GM12878 (cell line): ENCODE data around the gene AKAP12. TPM values are rescaled to one million over a fixed set of nuclear protein-coding genes. Genes with fewer than 3 reads are reported as not detected.

Experiments used
- ATAC-seq: fragments of 200-7000 bp; cut with Tn5 transposase; 3 replicates; pipeline ENCODE4 v1.9.1; 2020; ENCODE audit warnings: mild to moderate bottlenecking, moderate library complexity
- BruUV-seq: library from RNA; stranded (reverse); fragments of 400-500 nt; replicated peaks from 2 replicates; lab custom pipeline; 2021; lab: Mats Ljungman, UMichigan
- CTCF ChIA-PET: fragments of 300-600 bp; sonication (Branson Sonifier 250); formaldehyde crosslinking; extraction: SDS; loops from one replicate; lab custom pipeline; 2021; ENCODE audit warnings: inconsistent platforms; lab: Yijun Ruan, JAX
- POLR2A ChIA-PET: fragments of 350-600 bp; formaldehyde crosslinking; extraction: SDS; loops from one replicate; lab custom pipeline; 2021; ENCODE audit warnings: inconsistent platforms; lab: Charles Lee
- RAD21 ChIA-PET: fragments of 300-600 bp; sonication (Branson Sonifier 250); formaldehyde crosslinking; loops from one replicate; lab custom pipeline; 2023; ENCODE audit warnings: antibody characterized with exemption; ENCODE audit not compliant: unreplicated experiment; lab: Charles Lee
- SMC1A ChIA-PET: fragments of 300-600 bp; sonication (Branson Sonifier 250); formaldehyde crosslinking; loops from one replicate; lab custom pipeline; 2023; ENCODE audit not compliant: unreplicated experiment, uncharacterized antibody; lab: Charles Lee
- DNase-seq: peaks from one replicate; pipeline ENCODE4 v3.0.0-alpha.2; 2011; ENCODE audit warnings: low read depth, low spot score
- FAIRE-seq: peaks from 3 replicates; lab custom pipeline; 2011; peaks lifted over from hg19 to GRCh38; lab: Jason Lieb, UNC
- H2AFZ ChIP-seq: 2 replicates; pipeline ENCODE4 v1.6.0; 2011; ENCODE audit warnings: low read depth, low read length, control low read depth; ENCODE audit not compliant: control insufficient read depth
- H3K27ac ChIP-seq: 2 replicates; pipeline ENCODE4 v1.5.1; 2011; ENCODE audit warnings: control low read depth; ENCODE audit not compliant: control insufficient read depth, insufficient read depth
- H3K27me3 ChIP-seq, 2 experiments: replicated peaks in 1 of 2; 2 replicates each; pipeline versions ENCODE4 v1.6.0 to v1.6.1; 2011; ENCODE audit warnings: low read length in 1 of 2; ENCODE audit not compliant: control insufficient read depth in 2 of 2, insufficient read depth in 2 of 2
- H3K36me3 ChIP-seq, 2 experiments: 2 replicates each; pipeline ENCODE4 v1.5.1; 2011; ENCODE audit warnings: low read length in 1 of 2; ENCODE audit not compliant: control insufficient read depth in 2 of 2, insufficient read depth in 2 of 2
- H3K4me1 ChIP-seq: 2 replicates; pipeline ENCODE4 v1.6.1; 2011; ENCODE audit warnings: mild to moderate bottlenecking, low read length, moderate library complexity, mixed read lengths; ENCODE audit not compliant: control insufficient read depth, insufficient read depth
- H3K4me2 ChIP-seq: 2 replicates; pipeline ENCODE4 v1.6.0; 2011; ENCODE audit warnings: control low read depth; ENCODE audit not compliant: control insufficient read depth, insufficient read depth
- H3K4me3 ChIP-seq: fragments of 200-600 bp; sonication (generic); 2 replicates; pipeline ENCODE4 v1.5.1; 2016
- H3K79me2 ChIP-seq: 2 replicates; pipeline ENCODE4 v1.6.0; 2011; ENCODE audit warnings: low read length; ENCODE audit not compliant: control insufficient read depth, insufficient read depth
- H3K9ac ChIP-seq: 2 replicates; pipeline ENCODE4 v1.8.0; 2011; ENCODE audit warnings: low read length, control low read depth, mixed read lengths; ENCODE audit not compliant: control insufficient read depth, insufficient read depth
- H3K9me3 ChIP-seq: replicated peaks from 3 replicates; pipeline ENCODE4 v1.5.1; 2011; ENCODE audit warnings: mild to moderate bottlenecking, low read length; ENCODE audit not compliant: control insufficient read depth, insufficient read depth
- H4K20me1 ChIP-seq: 2 replicates; pipeline ENCODE4 v1.6.0; 2011; ENCODE audit not compliant: control insufficient read depth, insufficient read depth
- CEBPB ChIP-seq, 2 experiments: fragments of 150-350 bp in 1 of 2; IDR thresholded peaks; 2 replicates each; pipeline ENCODE4 v1.6.1; 2012 to 2014; ENCODE audit warnings: low read depth in 2 of 2, low read length in 2 of 2, borderline replicate concordance in 1 of 2, inconsistent platforms in 1 of 2
- CTCF ChIP-seq, 3 experiments: IDR thresholded peaks in 2 of 3; conservative IDR thresholded peaks in 1 of 3; 2 replicates each; pipeline ENCODE4 v1.5.1; 2011; ENCODE audit warnings: low read depth in 3 of 3, low read length in 3 of 3, mild to moderate bottlenecking in 3 of 3, control low read depth in 2 of 3, moderate library complexity in 2 of 3, inconsistent platforms in 1 of 3, mixed read lengths in 1 of 3; ENCODE audit not compliant: control insufficient read depth in 2 of 3, insufficient read depth in 1 of 3; ENCODE audit errors: extremely low read depth in 1 of 3
- MTA2 ChIP-seq: fragments of 450-650 bp; IDR thresholded peaks from 2 replicates; pipeline ENCODE4 v1.6.1; 2016; ENCODE audit warnings: low read depth, mild to moderate bottlenecking, moderate library complexity
- MXI1 ChIP-seq: fragments of 150-350 bp; IDR thresholded peaks from 2 replicates; pipeline ENCODE4 v1.6.1; 2011; ENCODE audit warnings: low read depth, mild to moderate bottlenecking, inconsistent platforms, low read length, improper control_type of control experiment
- POLR2AphosphoS2 ChIP-seq: IDR thresholded peaks from 2 replicates; pipeline ENCODE4 v1.6.1; 2011; ENCODE audit warnings: low read depth, mild to moderate bottlenecking, low read length, improper control_type of control experiment, moderate library complexity
- RCOR1 ChIP-seq: conservative IDR thresholded peaks from 2 replicates; pipeline ENCODE4 v1.6.1; 2012; ENCODE audit warnings: low read depth, low read length, improper control_type of control experiment
- RUNX3 ChIP-seq: IDR thresholded peaks from 2 replicates; pipeline ENCODE4 v1.6.1; 2012; ENCODE audit warnings: low read length, inconsistent platforms
- SREBF2 ChIP-seq: IDR thresholded peaks from 2 replicates; pipeline ENCODE4 v1.6.1; 2012; ENCODE audit warnings: mild to moderate bottlenecking, low read length
- TCF12 ChIP-seq: IDR thresholded peaks from 2 replicates; pipeline ENCODE4 v1.6.1; 2011; ENCODE audit warnings: low read depth, mild to moderate bottlenecking, low read length
- YBX1 ChIP-seq: fragments of 450-650 bp; IDR thresholded peaks from 2 replicates; pipeline ENCODE4 v1.6.1; 2016; ENCODE audit warnings: antibody characterized with exemption
- ZBTB33 ChIP-seq: fragments of 450-650 bp; IDR thresholded peaks from 2 replicates; pipeline ENCODE4 v1.6.1; 2017; ENCODE audit warnings: mild to moderate bottlenecking
- ZNF274 ChIP-seq: IDR thresholded peaks from one replicate; pipeline ENCODE4 v1.8.0; 2011; ENCODE audit not compliant: insufficient read length, insufficient read depth
- WGBS: methylation state at CpG from one replicate; pipeline ENCODE4 v1.1.6; 2016; ENCODE audit warnings: low lambda C conversion rate; ENCODE audit not compliant: insufficient replicate concordance, insufficient coverage; ENCODE audit errors: missing lambda C conversion rate; 5-methylcytosine and 5-hydroxymethylcytosine counted together
- in situ Hi-C: fragments of 300-500 bp; cut with MboI; formaldehyde crosslinking; loops from 9 replicates; pipeline ENCODE4 v1.14.3; 2018; ENCODE audit warnings: mixed read lengths
- intact Hi-C: fragments of 100-400 bp; cut with micrococcal nuclease; formaldehyde crosslinking; loops from one replicate; pipeline ENCODE4 v1.14.2; 2022; ENCODE audit not compliant: unreplicated experiment
- polyA plus RNA-seq, 11 experiments: library from polyadenylated mRNA; depleted of rRNA in 4 of 11; unstranded in 6 of 11; stranded (reverse) in 5 of 11; fragments of >200 nt; fragmentation: Nextera tagmentation in 4 of 11; fragmentation: Illumina TruSeq in 1 of 11; extraction: Ambion mirVana in 4 of 11; extraction: Trizol in 1 of 11; gene quantifications; 1 replicate in 1 of 11; 2 replicates in 10 of 11; pipeline versions ENCODE4 v1.2.1 to v1.2.3, GENCODE V29; 2011 to 2016; ENCODE audit warnings: inconsistent platforms in 2 of 11, missing spikeins in 2 of 11, low read depth in 1 of 11
- total RNA-seq, 4 experiments: library from RNA; depleted of rRNA in 3 of 4; stranded (reverse); fragments of >200 nt in 3 of 4; fragmentation: Illumina TruSeq in 1 of 4; extraction: Trizol in 1 of 4; gene quantifications; 2 replicates each; pipeline versions ENCODE4 v1.2.1 to v1.2.3, GENCODE V29; 2013 to 2021
- TF ChIP-seq, protein P1 (sequence below): fragments of 450-650 bp; formaldehyde crosslinking; IDR thresholded peaks from 2 replicates; pipeline ENCODE4 v1.5.0; 2022; ENCODE audit warnings: mild to moderate bottlenecking, missing genetic modification characterization
- TF ChIP-seq, protein P2 (sequence below): fragments of 450-650 bp; IDR thresholded peaks from 2 replicates; pipeline ENCODE4 v1.6.1; 2017; ENCODE audit warnings: mild to moderate bottlenecking, moderate library complexity

Gene AKAP12
- total and polyA plus RNA-seq, 10 of the 15 experiments (the other 5 are each of a cell fraction or from before 2014, with no cell fraction given): under 0.01 to 0.72 (median 0.06) TPM; not detected in 4

GRCh38 chr6:151207674-151208073 lies 32.1 kb upstream of the AKAP12 start:
- WGBS: 8% methylated on average over 2 of the region's 2 CpGs
- no peaks in the 10 kb centered on the region; the same call in 2 of the 3 replicates for H3K9me3 ChIP-seq
- no peak overlapping the region for H3K27ac ChIP-seq
- no peak overlapping the region for H2AFZ ChIP-seq
- BruUV-seq: no TSS peak
- FAIRE-seq (no peak), ATAC-seq (no peak), DNase-seq (no peak)
- RAD21 ChIA-PET: no interaction called here
- POLR2A ChIA-PET: interaction anchor here (0.7 kb wide), 1 partner anchor 76 kb away, joined by 4 read pairs; no protein-coding TSS in a partner anchor
- CTCF ChIA-PET: no interaction called here
- H3K79me2 ChIP-seq: no peaks in the 10 kb centered on the region
- no peaks in the 10 kb centered on the region for H3K36me3 ChIP-seq
- intact Hi-C loops (no loop called here), in situ Hi-C loops (no loop called here)
- H3K4me2 ChIP-seq: no peak overlapping the region
- H4K20me1 ChIP-seq: no peaks in the 10 kb centered on the region
- H3K27me3 ChIP-seq: no peaks in the 10 kb centered on the region
- no peaks in the 10 kb centered on the region for H3K4me1 ChIP-seq
- SMC1A ChIA-PET: no interaction called here
- H3K4me3 ChIP-seq: no peak overlapping the region
- no peak overlapping the region for H3K9ac ChIP-seq
- TF ChIP-seq ZNF274 (no peak), ZBTB33 (no peak), POLR2AphosphoS2 (no peak), YBX1 (no peak), RUNX3 (no peak), MXI1 (no peak), SREBF2 (no peak), MTA2 (no peak), CTCF (IDR thresholded peaks at IDR 0.05 in 2 of 3, conservative IDR thresholded peaks at IDR 0.05 in 1 of 3; ENCODE audit: control insufficient read depth in 2 of 3, extremely low read depth in 1 of 3, insufficient read depth in 1 of 3, low read depth in 3 of 3, low read length in 3 of 3) (no peak), RCOR1 (no peak), CEBPB (IDR thresholded peaks at IDR 0.05; ENCODE audit: borderline replicate concordance in 1 of 2, low read depth in 2 of 2, low read length in 2 of 2) (no peak), TCF12 (no peak)
- TF ChIP-seq, protein P1, sequence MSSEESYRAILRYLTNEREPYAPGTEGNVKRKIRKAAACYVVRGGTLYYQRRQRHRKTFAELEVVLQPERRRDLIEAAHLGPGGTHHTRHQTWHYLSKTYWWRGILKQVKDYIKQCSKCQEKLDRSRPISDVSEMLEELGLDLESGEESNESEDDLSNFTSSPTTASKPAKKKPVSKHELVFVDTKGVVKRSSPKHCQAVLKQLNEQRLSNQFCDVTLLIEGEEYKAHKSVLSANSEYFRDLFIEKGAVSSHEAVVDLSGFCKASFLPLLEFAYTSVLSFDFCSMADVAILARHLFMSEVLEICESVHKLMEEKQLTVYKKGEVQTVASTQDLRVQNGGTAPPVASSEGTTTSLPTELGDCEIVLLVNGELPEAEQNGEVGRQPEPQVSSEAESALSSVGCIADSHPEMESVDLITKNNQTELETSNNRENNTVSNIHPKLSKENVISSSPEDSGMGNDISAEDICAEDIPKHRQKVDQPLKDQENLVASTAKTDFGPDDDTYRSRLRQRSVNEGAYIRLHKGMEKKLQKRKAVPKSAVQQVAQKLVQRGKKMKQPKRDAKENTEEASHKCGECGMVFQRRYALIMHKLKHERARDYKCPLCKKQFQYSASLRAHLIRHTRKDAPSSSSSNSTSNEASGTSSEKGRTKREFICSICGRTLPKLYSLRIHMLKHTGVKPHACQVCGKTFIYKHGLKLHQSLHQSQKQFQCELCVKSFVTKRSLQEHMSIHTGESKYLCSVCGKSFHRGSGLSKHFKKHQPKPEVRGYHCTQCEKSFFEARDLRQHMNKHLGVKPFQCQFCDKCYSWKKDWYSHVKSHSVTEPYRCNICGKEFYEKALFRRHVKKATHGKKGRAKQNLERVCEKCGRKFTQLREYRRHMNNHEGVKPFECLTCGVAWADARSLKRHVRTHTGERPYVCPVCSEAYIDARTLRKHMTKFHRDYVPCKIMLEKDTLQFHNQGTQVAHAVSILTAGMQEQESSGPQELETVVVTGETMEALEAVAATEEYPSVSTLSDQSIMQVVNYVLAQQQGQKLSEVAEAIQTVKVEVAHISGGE (CRISPR knock-in tag): no peak
- TF ChIP-seq, protein P2, sequence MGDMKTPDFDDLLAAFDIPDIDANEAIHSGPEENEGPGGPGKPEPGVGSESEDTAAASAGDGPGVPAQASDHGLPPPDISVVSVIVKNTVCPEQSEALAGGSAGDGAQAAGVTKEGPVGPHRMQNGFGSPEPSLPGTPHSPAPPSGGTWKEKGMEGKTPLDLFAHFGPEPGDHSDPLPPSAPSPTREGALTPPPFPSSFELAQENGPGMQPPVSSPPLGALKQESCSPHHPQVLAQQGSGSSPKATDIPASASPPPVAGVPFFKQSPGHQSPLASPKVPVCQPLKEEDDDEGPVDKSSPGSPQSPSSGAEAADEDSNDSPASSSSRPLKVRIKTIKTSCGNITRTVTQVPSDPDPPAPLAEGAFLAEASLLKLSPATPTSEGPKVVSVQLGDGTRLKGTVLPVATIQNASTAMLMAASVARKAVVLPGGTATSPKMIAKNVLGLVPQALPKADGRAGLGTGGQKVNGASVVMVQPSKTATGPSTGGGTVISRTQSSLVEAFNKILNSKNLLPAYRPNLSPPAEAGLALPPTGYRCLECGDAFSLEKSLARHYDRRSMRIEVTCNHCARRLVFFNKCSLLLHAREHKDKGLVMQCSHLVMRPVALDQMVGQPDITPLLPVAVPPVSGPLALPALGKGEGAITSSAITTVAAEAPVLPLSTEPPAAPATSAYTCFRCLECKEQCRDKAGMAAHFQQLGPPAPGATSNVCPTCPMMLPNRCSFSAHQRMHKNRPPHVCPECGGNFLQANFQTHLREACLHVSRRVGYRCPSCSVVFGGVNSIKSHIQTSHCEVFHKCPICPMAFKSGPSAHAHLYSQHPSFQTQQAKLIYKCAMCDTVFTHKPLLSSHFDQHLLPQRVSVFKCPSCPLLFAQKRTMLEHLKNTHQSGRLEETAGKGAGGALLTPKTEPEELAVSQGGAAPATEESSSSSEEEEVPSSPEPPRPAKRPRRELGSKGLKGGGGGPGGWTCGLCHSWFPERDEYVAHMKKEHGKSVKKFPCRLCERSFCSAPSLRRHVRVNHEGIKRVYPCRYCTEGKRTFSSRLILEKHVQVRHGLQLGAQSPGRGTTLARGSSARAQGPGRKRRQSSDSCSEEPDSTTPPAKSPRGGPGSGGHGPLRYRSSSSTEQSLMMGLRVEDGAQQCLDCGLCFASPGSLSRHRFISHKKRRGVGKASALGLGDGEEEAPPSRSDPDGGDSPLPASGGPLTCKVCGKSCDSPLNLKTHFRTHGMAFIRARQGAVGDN: no peak
